GM18868 (cell line): ENCODE measurements around the gene NELL1.

Experiments
- ATAC-seq: cut with Tn5 transposase; IDR thresholded peaks from one replicate; pipeline ENCODE4 v1.9.1; 2021; ENCODE audit warnings: mild to moderate bottlenecking, moderate library complexity; ENCODE audit not compliant: unreplicated experiment

NELL1 gene

GRCh38 chr11:21465920-21466319 is 796.5 kb downstream of the NELL1 start:
- ATAC-seq, result no peak

GRCh38 chr11:21470521-21470920 is 801.1 kb downstream of the NELL1 start:
- ATAC-seq, result no peak

GRCh38 chr11:21472261-21472660 is 802.9 kb downstream of the NELL1 start:
- ATAC-seq, result no peak

- no peak for ATAC-seq
Observed at GRCh38 chr11:21474529-21474928, 805.1 kb downstream of the NELL1 start.

- ATAC-seq, result no peak
Observed at GRCh38 chr11:21475276-21475675, 805.9 kb downstream of the NELL1 start.

- ATAC-seq, result no peak
Observed at GRCh38 chr11:21476588-21476987, 807.2 kb downstream of the NELL1 start.

GRCh38 chr11:21480240-21480639 is 810.9 kb downstream of the NELL1 start:
- ATAC-seq, result no peak

- no peak for ATAC-seq
Observed at GRCh38 chr11:21481255-21481654, 811.9 kb downstream of the NELL1 start.

- ATAC-seq, result no peak
Observed at GRCh38 chr11:21484039-21484438, 814.7 kb downstream of the NELL1 start.

GRCh38 chr11:21485006-21485405 is 815.6 kb downstream of the NELL1 start:
- no peak for ATAC-seq

- ATAC-seq, result no peak
Observed at GRCh38 chr11:21485426-21485825, 816.0 kb downstream of the NELL1 start.

- ATAC-seq, result no peak
Observed at GRCh38 chr11:21489416-21490115, 820.2 kb downstream of the NELL1 start.

GRCh38 chr11:21492931-21493330 is 823.5 kb downstream of the NELL1 start:
- no peak for ATAC-seq

- no peak for ATAC-seq
Observed at GRCh38 chr11:21494946-21495345, 825.6 kb downstream of the NELL1 start.

GRCh38 chr11:21495879-21496278 is 826.5 kb downstream of the NELL1 start:
- no peak for ATAC-seq

GRCh38 chr11:21501245-21501644 is 831.9 kb downstream of the NELL1 start:
- no peak for ATAC-seq

- no peak for ATAC-seq
Observed at GRCh38 chr11:21505070-21505469, 835.7 kb downstream of the NELL1 start.

- peak; percentile 94 for ATAC-seq
Observed at GRCh38 chr11:21511835-21512440, 842.6 kb downstream of the NELL1 start.

- peak; percentile 52 for ATAC-seq
Observed at GRCh38 chr11:21514316-21514715, 844.9 kb downstream of the NELL1 start.

- no peak for ATAC-seq
Observed at GRCh38 chr11:21520244-21520643, 850.9 kb downstream of the NELL1 start.

GRCh38 chr11:21529187-21529586 is 859.8 kb downstream of the NELL1 start:
- no peak for ATAC-seq

GRCh38 chr11:21534288-21534687 is 864.9 kb downstream of the NELL1 start:
- no peak for ATAC-seq

- ATAC-seq, result no peak
Observed at GRCh38 chr11:21537980-21538379, 868.6 kb downstream of the NELL1 start.
